H9 (cell line): ENCODE measurements around the gene POU2F1. TPM values are rescaled to one million over a fixed set of nuclear protein-coding genes. Genes with fewer than 3 reads are reported as not detected.

Experiments
- DNase-seq: peaks from one replicate; pipeline ENCODE4 v3.0.0-alpha.2; 2017
- H2AFZ ChIP-seq: one replicate; pipeline ENCODE4 v1.6.1; 2013; ENCODE audit warnings: mild to moderate bottlenecking, low read length, control low read depth, moderate library complexity
- H2AK5ac ChIP-seq: 2 replicates; pipeline ENCODE4 v1.6.1; 2013; ENCODE audit warnings: low read length, control low read depth, mixed read lengths; ENCODE audit not compliant: insufficient read length
- H2BK120ac ChIP-seq: one replicate; pipeline ENCODE4 v1.6.1; 2013; ENCODE audit warnings: low read depth, mild to moderate bottlenecking, low read length, control low read depth, inconsistent platforms; ENCODE audit not compliant: poor library complexity, severe bottlenecking
- H2BK12ac ChIP-seq: 2 replicates; pipeline ENCODE4 v1.6.1; 2013; ENCODE audit warnings: low read length, control low read depth, mixed read lengths, low read depth; ENCODE audit not compliant: insufficient read length
- H2BK15ac ChIP-seq: 2 replicates; pipeline ENCODE4 v1.6.1; 2013; ENCODE audit warnings: low read depth, low read length, control low read depth
- H2BK20ac ChIP-seq: one replicate; pipeline ENCODE4 v1.6.1; 2013; ENCODE audit warnings: low read depth, mild to moderate bottlenecking, low read length, control low read depth, inconsistent platforms; ENCODE audit not compliant: poor library complexity, severe bottlenecking
- H2BK5ac ChIP-seq: 2 replicates; pipeline ENCODE4 v1.6.1; 2013; ENCODE audit warnings: low read length, control low read depth, mixed read lengths; ENCODE audit not compliant: insufficient read length
- H3K14ac ChIP-seq: 2 replicates; pipeline ENCODE4 v1.6.1; 2013; ENCODE audit warnings: low read length, control low read depth; ENCODE audit not compliant: insufficient read depth
- H3K18ac ChIP-seq: 2 replicates; pipeline ENCODE4 v1.6.1; 2013; ENCODE audit warnings: low read depth, mild to moderate bottlenecking, mixed read lengths, low read length, control low read depth; ENCODE audit not compliant: insufficient read length
- H3K23ac ChIP-seq: 2 replicates; pipeline ENCODE4 v1.6.1; 2013; ENCODE audit warnings: low read length, control low read depth, mixed read lengths, low read depth; ENCODE audit not compliant: insufficient read length
- H3K23me2 ChIP-seq: 2 replicates; pipeline ENCODE4 v1.6.1; 2013; ENCODE audit warnings: low read depth, mild to moderate bottlenecking, mixed read lengths, low read length, control low read depth; ENCODE audit not compliant: insufficient read length, poor library complexity, severe bottlenecking
- H3K27ac ChIP-seq: 2 replicates; pipeline ENCODE4 v1.5.1; 2013; ENCODE audit warnings: low read length, control low read depth, mixed read lengths, low read depth; ENCODE audit not compliant: insufficient read length
- H3K27me3 ChIP-seq: 2 replicates; pipeline ENCODE4 v1.6.1; 2013; ENCODE audit warnings: low read length, control low read depth, inconsistent platforms; ENCODE audit not compliant: insufficient read depth
- H3K4ac ChIP-seq: 2 replicates; pipeline ENCODE4 v1.6.1; 2013; ENCODE audit warnings: low read depth, mild to moderate bottlenecking, control low read depth, inconsistent platforms, low read length, moderate library complexity
- H3K4me1 ChIP-seq: 2 replicates; pipeline ENCODE4 v1.6.1; 2013; ENCODE audit warnings: low read length, control low read depth, inconsistent platforms; ENCODE audit not compliant: insufficient read depth
- H3K4me2 ChIP-seq: 2 replicates; pipeline ENCODE4 v1.6.1; 2013; ENCODE audit warnings: low read length, control low read depth, mixed read lengths; ENCODE audit not compliant: insufficient read length, insufficient read depth
- H3K56ac ChIP-seq: 2 replicates; pipeline ENCODE4 v1.6.1; 2013; ENCODE audit warnings: low read depth, mild to moderate bottlenecking, mixed read lengths, low read length, control low read depth; ENCODE audit not compliant: insufficient read length
- H3K79me1 ChIP-seq: 2 replicates; pipeline ENCODE4 v1.6.1; 2013; ENCODE audit warnings: low read depth, mild to moderate bottlenecking, moderate library complexity, low read length, control low read depth, inconsistent platforms; ENCODE audit not compliant: insufficient read depth, poor library complexity, severe bottlenecking
- H3K79me2 ChIP-seq: 2 replicates; pipeline ENCODE4 v1.6.1; 2013; ENCODE audit warnings: low read length, control low read depth, inconsistent platforms; ENCODE audit not compliant: insufficient read depth
- H3K9ac ChIP-seq: 2 replicates; pipeline ENCODE4 v1.6.1; 2013; ENCODE audit warnings: low read length, control low read depth, mixed read lengths; ENCODE audit not compliant: insufficient read length; ENCODE audit errors: extremely low read depth
- H3K9me3 ChIP-seq: one replicate; pipeline ENCODE4 v1.6.1; 2013; ENCODE audit warnings: low read depth, low read length, inconsistent platforms; ENCODE audit not compliant: control insufficient read depth
- H3T11ph ChIP-seq: one replicate; pipeline ENCODE4 v1.6.1; 2013; ENCODE audit warnings: mild to moderate bottlenecking, low read length, control low read depth, inconsistent platforms
- H4K20me1 ChIP-seq: one replicate; pipeline ENCODE4 v1.6.1; 2013; ENCODE audit not compliant: control insufficient read depth, insufficient read length, insufficient read depth
- H4K5ac ChIP-seq: 2 replicates; pipeline ENCODE4 v1.6.1; 2013; ENCODE audit warnings: low read depth, mild to moderate bottlenecking, mixed read lengths, low read length, control low read depth; ENCODE audit not compliant: insufficient read length
- H4K8ac ChIP-seq: replicated peaks from 2 replicates; pipeline ENCODE4 v1.6.1; 2013; ENCODE audit warnings: low read length, control low read depth, mixed read lengths, low read depth; ENCODE audit not compliant: insufficient read length
- H4K91ac ChIP-seq: 2 replicates; pipeline ENCODE4 v1.6.1; 2013; ENCODE audit warnings: low read depth, mild to moderate bottlenecking, moderate library complexity, mixed read lengths, low read length, control low read depth; ENCODE audit not compliant: insufficient read length
- H3K27ac Mint-ChIP-seq, 3 experiments: 2 replicates in 2 of 3; 3 replicates in 1 of 3; pipeline ENCODE4 v1.8.0; 2020 to 2021; ENCODE audit warnings: mixed read lengths in 3 of 3, mild to moderate bottlenecking in 1 of 3, moderate library complexity in 1 of 3
- H3K27me3 Mint-ChIP-seq: 2 replicates; pipeline ENCODE4 v1.8.0; 2021; ENCODE audit warnings: low read depth, mild to moderate bottlenecking, moderate library complexity, mixed read lengths
- H3K36me3 Mint-ChIP-seq, 3 experiments: 2 replicates in 2 of 3; 3 replicates in 1 of 3; pipeline ENCODE4 v1.8.0; 2020 to 2021; ENCODE audit warnings: low read depth in 3 of 3, mixed read lengths in 3 of 3; ENCODE audit not compliant: insufficient read depth in 1 of 3
- H3K4me1 Mint-ChIP-seq, 2 experiments: 2 replicates each; pipeline ENCODE4 v1.8.0; 2020; ENCODE audit warnings: mixed read lengths in 2 of 2
- H3K4me3 Mint-ChIP-seq, 2 experiments: 2 replicates in 1 of 2; 3 replicates in 1 of 2; pipeline ENCODE4 v1.8.0; 2020 to 2021; ENCODE audit warnings: mild to moderate bottlenecking in 2 of 2, mixed read lengths in 2 of 2, moderate library complexity in 1 of 2
- H3K9me3 Mint-ChIP-seq, 2 experiments: 2 replicates in 1 of 2; 3 replicates in 1 of 2; pipeline ENCODE4 v1.8.0; 2020; ENCODE audit warnings: mild to moderate bottlenecking in 2 of 2, mixed read lengths in 2 of 2, moderate library complexity in 1 of 2
- WGBS: extraction: QIAGEN DNeasy Blood & Tissue Kit; methylation state at CpG from one replicate; pipeline ENCODE4 v1.1.7; 2013; ENCODE audit warnings: missing lambda C conversion rate, low lambda C conversion rate, mixed read lengths; ENCODE audit not compliant: insufficient read length; ENCODE audit errors: extremely low coverage; 5-methylcytosine and 5-hydroxymethylcytosine counted together
- total RNA-seq: library from RNA; stranded (reverse); gene quantifications from 2 replicates; pipeline ENCODE4 v1.2.1, GENCODE V29; 2021
- TF ChIP-seq, protein P1 (sequence below): fragments of 200-600 bp; sonication (generic); conservative IDR thresholded peaks from 3 replicates; pipeline ENCODE4 v1.8.0; 2021; ENCODE audit warnings: antibody characterized with exemption, mild to moderate bottlenecking

The POU2F1 gene
- total RNA-seq, 1 experiment from 2014 or later, result 62.5 TPM

DNA sequence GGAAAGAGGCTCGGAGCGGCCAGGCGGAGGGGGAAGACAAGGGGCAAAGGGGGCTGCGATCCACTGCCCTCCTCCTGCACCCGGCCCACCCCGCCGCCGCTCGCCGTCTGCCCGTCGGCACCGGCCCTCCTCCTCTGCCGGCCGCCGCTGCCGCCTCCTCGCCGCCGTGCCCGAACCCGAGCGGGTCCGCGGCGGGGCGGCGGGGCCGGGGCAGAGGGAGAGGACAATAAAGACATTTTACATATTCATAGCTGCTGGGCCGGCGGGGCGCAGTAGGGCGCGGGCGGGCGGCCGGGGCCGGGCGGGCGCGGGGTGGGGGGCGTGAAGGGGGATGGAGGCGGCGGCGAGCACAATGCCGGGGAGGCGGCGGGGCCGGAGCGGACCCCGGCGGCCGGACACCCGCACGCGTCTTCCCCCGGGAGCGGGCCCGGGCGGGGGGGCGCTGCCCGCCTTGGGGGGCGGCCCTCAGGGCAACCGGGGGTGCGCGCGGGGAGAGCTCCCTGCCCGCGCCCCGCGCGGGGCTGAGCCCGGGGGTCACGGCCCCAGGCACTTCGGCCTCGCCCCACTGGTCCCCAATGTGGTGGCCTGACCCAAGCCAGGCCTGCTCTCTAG, 546 bp downstream of the POU2F1 start:
- Histone ChIP-seq H3K4ac (peak overlapping the region; percentile 95; the same call in 1 of the 2 replicates), H3K56ac (no peak overlapping the region), H3K23me2 (peaks cover 3% of the 10 kb centered on the region), H3K23ac (no peak overlapping the region), H2BK5ac (peak overlapping the region; percentile 49), H2BK12ac (no peak overlapping the region), H3K27ac (peak overlapping the region; percentile 56), H3K18ac (peak overlapping the region; percentile 88), H4K20me1 (no peaks in the 10 kb centered on the region), H3T11ph (no peak overlapping the region), H3K27me3 (no peaks in the 10 kb centered on the region), H2AFZ (no peak overlapping the region), H2AK5ac (no peak overlapping the region), H3K9me3 (no peaks in the 10 kb centered on the region), H4K91ac (no peak overlapping the region), H3K4me1 (no peaks in the 10 kb centered on the region; the same call in 1 of the 2 replicates), H3K9ac (peak overlapping the region; percentile 77), H3K79me1 (no peaks in the 10 kb centered on the region), H3K4me2 (peak overlapping the region; percentile 73), H2BK20ac (no peak overlapping the region), H3K14ac (peak overlapping the region; percentile 96), H4K5ac (no peak overlapping the region), H4K8ac (no peak overlapping the region), H3K79me2 (peaks cover 24% of the 10 kb centered on the region; the same call in 1 of the 2 replicates), H2BK15ac (no peak overlapping the region), H2BK120ac (no peak overlapping the region)
- no CpG with 5 or more reads among the region's 76 CpGs for WGBS
- Mint-ChIP-seq H3K9me3 (peaks cover 6 to 8% of the 10 kb centered on the region in 2 experiments; a peak in 4 of 5 replicates), H3K27ac (peak overlapping the region; percentile 86 to 100 (median 91); a peak in 5 of 7 replicates), H3K4me1 (peaks cover 48 to 49% of the 10 kb centered on the region in 2 experiments), H3K36me3 (peaks cover 2 to 4% (median 2%) of the 10 kb centered on the region in 3 experiments; a peak in 3 of 7 replicates), H3K27me3 (no peaks in the 10 kb centered on the region; the same call in 1 of the 2 replicates), H3K4me3 (peak overlapping the region; percentile 86 to 90)
- TF ChIP-seq, protein P1, sequence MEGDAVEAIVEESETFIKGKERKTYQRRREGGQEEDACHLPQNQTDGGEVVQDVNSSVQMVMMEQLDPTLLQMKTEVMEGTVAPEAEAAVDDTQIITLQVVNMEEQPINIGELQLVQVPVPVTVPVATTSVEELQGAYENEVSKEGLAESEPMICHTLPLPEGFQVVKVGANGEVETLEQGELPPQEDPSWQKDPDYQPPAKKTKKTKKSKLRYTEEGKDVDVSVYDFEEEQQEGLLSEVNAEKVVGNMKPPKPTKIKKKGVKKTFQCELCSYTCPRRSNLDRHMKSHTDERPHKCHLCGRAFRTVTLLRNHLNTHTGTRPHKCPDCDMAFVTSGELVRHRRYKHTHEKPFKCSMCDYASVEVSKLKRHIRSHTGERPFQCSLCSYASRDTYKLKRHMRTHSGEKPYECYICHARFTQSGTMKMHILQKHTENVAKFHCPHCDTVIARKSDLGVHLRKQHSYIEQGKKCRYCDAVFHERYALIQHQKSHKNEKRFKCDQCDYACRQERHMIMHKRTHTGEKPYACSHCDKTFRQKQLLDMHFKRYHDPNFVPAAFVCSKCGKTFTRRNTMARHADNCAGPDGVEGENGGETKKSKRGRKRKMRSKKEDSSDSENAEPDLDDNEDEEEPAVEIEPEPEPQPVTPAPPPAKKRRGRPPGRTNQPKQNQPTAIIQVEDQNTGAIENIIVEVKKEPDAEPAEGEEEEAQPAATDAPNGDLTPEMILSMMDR, result no peak
- peak; percentile 48 for DNase-seq
